GM23338 (cell line): ENCODE results near the gene MR1. TPM values are rescaled to one million over a fixed set of nuclear protein-coding genes. Genes with fewer than 3 reads are reported as not detected.

Experiments
- CREB1 ChIP-seq: fragments of 250-450 bp; sonication (Bioruptor Pico); IDR thresholded peaks from 2 replicates; pipeline ENCODE4 v1.5.0; 2020; ENCODE audit warnings: low read depth, mild to moderate bottlenecking, moderate library complexity
- CTCF ChIP-seq, 2 experiments: fragments of 200-600 bp in 1 of 2; sonication (generic) in 1 of 2; conservative IDR thresholded peaks; 2 replicates each; pipeline versions ENCODE4 v1.5.1 to v1.6.1; 2016 to 2017; ENCODE audit warnings: antibody characterized with exemption in 2 of 2, low read depth in 2 of 2, mild to moderate bottlenecking in 2 of 2, moderate library complexity in 1 of 2
- EZH2 ChIP-seq: fragments of 200-600 bp; sonication (generic); IDR thresholded peaks from one replicate; pipeline ENCODE4 v1.8.0; 2017; ENCODE audit warnings: antibody characterized with exemption, mild to moderate bottlenecking, low read depth; ENCODE audit not compliant: unreplicated experiment
- EZH2phosphoT487 ChIP-seq: fragments of 200-600 bp; sonication (generic); IDR thresholded peaks from one replicate; pipeline ENCODE4 v1.8.1; 2018; ENCODE audit warnings: antibody characterized with exemption; ENCODE audit not compliant: unreplicated experiment
- NANOG ChIP-seq: IDR thresholded peaks from 2 replicates; pipeline ENCODE4 v1.6.1; 2016; ENCODE audit warnings: antibody characterized with exemption, borderline replicate concordance
- STAT1 ChIP-seq: IDR thresholded peaks from one replicate; pipeline ENCODE4 v1.6.1; 2016; ENCODE audit warnings: antibody characterized with exemption; ENCODE audit not compliant: unreplicated experiment
- ZNF114 ChIP-seq: fragments of 250-450 bp; sonication (Bioruptor Pico); IDR thresholded peaks from 2 replicates; pipeline ENCODE4 v1.5.0; 2020; ENCODE audit warnings: mild to moderate bottlenecking, moderate library complexity
- ZNF331 ChIP-seq: fragments of 250-450 bp; sonication (Bioruptor Pico); IDR thresholded peaks from 2 replicates; pipeline ENCODE4 v1.5.0; 2020; ENCODE audit warnings: low read depth, mild to moderate bottlenecking, moderate library complexity
- polyA plus RNA-seq: library from polyadenylated mRNA; unstranded; fragments of >200 nt; fragmentation: Nextera tagmentation; extraction: Ambion mirVana; gene quantifications from 2 replicates; pipeline ENCODE4 v1.2.1, GENCODE V29; 2016
- total RNA-seq: library from RNA; depleted of rRNA; stranded (reverse); fragments of >200 nt; shearing (Covaris generic); gene quantifications from 2 replicates; pipeline ENCODE4 v1.2.3, GENCODE V29; 2014
- TF ChIP-seq, protein P1 (sequence below): fragments of 250-450 bp; sonication (Bioruptor Pico); IDR thresholded peaks from 2 replicates; pipeline ENCODE4 v1.5.0; 2020; ENCODE audit warnings: mild to moderate bottlenecking, moderate library complexity
- TF ChIP-seq, protein P2 (sequence below): IDR thresholded peaks from one replicate; pipeline ENCODE4 v1.6.1; 2018; ENCODE audit warnings: antibody characterized with exemption; ENCODE audit not compliant: unreplicated experiment
- TF ChIP-seq, protein P3 (sequence below): IDR thresholded peaks from 2 replicates; pipeline ENCODE4 v1.6.1; 2016; ENCODE audit warnings: antibody characterized with exemption

The MR1 gene
- total and polyA plus RNA-seq, 2 experiments from 2014 or later: 0.18 TPM; not detected in 1

GRCh38 chr1:181062836-181063428 lies 29.1 kb downstream of the MR1 start (continued):
- TF ChIP-seq, protein P1, sequence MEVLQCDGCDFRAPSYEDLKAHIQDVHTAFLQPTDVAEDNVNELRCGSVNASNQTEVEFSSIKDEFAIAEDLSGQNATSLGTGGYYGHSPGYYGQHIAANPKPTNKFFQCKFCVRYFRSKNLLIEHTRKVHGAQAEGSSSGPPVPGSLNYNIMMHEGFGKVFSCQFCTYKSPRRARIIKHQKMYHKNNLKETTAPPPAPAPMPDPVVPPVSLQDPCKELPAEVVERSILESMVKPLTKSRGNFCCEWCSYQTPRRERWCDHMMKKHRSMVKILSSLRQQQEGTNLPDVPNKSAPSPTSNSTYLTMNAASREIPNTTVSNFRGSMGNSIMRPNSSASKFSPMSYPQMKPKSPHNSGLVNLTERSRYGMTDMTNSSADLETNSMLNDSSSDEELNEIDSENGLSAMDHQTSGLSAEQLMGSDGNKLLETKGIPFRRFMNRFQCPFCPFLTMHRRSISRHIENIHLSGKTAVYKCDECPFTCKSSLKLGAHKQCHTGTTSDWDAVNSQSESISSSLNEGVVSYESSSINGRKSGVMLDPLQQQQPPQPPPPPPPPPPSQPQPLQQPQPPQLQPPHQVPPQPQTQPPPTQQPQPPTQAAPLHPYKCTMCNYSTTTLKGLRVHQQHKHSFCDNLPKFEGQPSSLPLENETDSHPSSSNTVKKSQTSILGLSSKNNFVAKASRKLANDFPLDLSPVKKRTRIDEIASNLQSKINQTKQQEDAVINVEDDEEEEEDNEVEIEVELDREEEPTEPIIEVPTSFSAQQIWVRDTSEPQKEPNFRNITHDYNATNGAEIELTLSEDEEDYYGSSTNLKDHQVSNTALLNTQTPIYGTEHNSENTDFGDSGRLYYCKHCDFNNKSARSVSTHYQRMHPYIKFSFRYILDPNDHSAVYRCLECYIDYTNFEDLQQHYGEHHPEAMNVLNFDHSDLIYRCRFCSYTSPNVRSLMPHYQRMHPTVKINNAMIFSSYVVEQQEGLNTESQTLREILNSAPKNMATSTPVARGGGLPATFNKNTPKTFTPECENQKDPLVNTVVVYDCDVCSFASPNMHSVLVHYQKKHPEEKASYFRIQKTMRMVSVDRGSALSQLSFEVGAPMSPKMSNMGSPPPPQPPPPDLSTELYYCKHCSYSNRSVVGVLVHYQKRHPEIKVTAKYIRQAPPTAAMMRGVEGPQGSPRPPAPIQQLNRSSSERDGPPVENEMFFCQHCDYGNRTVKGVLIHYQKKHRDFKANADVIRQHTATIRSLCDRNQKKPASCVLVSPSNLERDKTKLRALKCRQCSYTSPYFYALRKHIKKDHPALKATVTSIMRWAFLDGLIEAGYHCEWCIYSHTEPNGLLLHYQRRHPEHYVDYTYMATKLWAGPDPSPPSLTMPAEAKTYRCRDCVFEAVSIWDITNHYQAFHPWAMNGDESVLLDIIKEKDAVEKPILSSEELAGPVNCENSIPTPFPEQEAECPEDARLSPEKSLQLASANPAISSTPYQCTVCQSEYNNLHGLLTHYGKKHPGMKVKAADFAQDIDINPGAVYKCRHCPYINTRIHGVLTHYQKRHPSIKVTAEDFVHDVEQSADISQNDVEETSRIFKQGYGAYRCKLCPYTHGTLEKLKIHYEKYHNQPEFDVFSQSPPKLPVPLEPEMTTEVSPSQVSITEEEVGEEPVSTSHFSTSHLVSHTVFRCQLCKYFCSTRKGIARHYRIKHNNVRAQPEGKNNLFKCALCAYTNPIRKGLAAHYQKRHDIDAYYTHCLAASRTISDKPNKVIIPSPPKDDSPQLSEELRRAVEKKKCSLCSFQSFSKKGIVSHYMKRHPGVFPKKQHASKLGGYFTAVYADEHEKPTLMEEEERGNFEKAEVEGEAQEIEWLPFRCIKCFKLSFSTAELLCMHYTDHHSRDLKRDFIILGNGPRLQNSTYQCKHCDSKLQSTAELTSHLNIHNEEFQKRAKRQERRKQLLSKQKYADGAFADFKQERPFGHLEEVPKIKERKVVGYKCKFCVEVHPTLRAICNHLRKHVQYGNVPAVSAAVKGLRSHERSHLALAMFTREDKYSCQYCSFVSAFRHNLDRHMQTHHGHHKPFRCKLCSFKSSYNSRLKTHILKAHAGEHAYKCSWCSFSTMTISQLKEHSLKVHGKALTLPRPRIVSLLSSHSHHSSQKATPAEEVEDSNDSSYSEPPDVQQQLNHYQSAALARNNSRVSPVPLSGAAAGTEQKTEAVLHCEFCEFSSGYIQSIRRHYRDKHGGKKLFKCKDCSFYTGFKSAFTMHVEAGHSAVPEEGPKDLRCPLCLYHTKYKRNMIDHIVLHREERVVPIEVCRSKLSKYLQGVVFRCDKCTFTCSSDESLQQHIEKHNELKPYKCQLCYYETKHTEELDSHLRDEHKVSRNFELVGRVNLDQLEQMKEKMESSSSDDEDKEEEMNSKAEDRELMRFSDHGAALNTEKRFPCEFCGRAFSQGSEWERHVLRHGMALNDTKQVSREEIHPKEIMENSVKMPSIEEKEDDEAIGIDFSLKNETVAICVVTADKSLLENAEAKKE: no peak
- TF ChIP-seq ZNF331 (no peak), CTCF (conservative IDR thresholded peaks at IDR 0.05; ENCODE audit: low read depth in 2 of 2) (no peak), EZH2phosphoT487 (no peak), NANOG (no peak), EZH2 (no peak), ZNF114 (CRISPR knock-in tag) (no peak), STAT1 (no peak), CREB1 (CRISPR knock-in tag) (no peak)
- TF ChIP-seq, protein P2, sequence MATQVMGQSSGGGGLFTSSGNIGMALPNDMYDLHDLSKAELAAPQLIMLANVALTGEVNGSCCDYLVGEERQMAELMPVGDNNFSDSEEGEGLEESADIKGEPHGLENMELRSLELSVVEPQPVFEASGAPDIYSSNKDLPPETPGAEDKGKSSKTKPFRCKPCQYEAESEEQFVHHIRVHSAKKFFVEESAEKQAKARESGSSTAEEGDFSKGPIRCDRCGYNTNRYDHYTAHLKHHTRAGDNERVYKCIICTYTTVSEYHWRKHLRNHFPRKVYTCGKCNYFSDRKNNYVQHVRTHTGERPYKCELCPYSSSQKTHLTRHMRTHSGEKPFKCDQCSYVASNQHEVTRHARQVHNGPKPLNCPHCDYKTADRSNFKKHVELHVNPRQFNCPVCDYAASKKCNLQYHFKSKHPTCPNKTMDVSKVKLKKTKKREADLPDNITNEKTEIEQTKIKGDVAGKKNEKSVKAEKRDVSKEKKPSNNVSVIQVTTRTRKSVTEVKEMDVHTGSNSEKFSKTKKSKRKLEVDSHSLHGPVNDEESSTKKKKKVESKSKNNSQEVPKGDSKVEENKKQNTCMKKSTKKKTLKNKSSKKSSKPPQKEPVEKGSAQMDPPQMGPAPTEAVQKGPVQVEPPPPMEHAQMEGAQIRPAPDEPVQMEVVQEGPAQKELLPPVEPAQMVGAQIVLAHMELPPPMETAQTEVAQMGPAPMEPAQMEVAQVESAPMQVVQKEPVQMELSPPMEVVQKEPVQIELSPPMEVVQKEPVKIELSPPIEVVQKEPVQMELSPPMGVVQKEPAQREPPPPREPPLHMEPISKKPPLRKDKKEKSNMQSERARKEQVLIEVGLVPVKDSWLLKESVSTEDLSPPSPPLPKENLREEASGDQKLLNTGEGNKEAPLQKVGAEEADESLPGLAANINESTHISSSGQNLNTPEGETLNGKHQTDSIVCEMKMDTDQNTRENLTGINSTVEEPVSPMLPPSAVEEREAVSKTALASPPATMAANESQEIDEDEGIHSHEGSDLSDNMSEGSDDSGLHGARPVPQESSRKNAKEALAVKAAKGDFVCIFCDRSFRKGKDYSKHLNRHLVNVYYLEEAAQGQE: no peak
- TF ChIP-seq, protein P3, sequence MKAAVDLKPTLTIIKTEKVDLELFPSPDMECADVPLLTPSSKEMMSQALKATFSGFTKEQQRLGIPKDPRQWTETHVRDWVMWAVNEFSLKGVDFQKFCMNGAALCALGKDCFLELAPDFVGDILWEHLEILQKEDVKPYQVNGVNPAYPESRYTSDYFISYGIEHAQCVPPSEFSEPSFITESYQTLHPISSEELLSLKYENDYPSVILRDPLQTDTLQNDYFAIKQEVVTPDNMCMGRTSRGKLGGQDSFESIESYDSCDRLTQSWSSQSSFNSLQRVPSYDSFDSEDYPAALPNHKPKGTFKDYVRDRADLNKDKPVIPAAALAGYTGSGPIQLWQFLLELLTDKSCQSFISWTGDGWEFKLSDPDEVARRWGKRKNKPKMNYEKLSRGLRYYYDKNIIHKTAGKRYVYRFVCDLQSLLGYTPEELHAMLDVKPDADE: no peak
